Measurements from ENCODE around the gene CHST9. TPM values are rescaled to one million over a fixed set of nuclear protein-coding genes. Genes with fewer than 3 reads are reported as not detected.

CHST9 gene
- total and polyA plus RNA-seq, 7 experiments from 2014 or later, result not detected

- H3K4me3 Mint-ChIP-seq, result no peak overlapping the region
- Histone ChIP-seq H3K27ac (ENCODE audit: low read depth, low read length) (no peak overlapping the region), H3K36me3 (ENCODE audit: control insufficient read depth in 2 of 3, insufficient read depth in 3 of 3, low read length in 3 of 3) (no peaks in the 10 kb centered on the region), H3K4me3 (ENCODE audit: low read length) (no peak overlapping the region), H3K9me3 (ENCODE audit: control insufficient read depth in 2 of 3, low read length in 3 of 3) (no peaks in the 10 kb centered on the region), H3K27me3 (ENCODE audit: control insufficient read depth in 2 of 2, insufficient read depth in 2 of 2, low read length in 2 of 2) (no peaks in the 10 kb centered on the region), H3K4me1 (ENCODE audit: control insufficient read depth in 2 of 2, insufficient read depth in 2 of 2, low read length in 2 of 2) (no peaks in the 10 kb centered on the region)
- CTCF ChIA-PET, result no interaction called here
- H3K4me1 Mint-ChIP-seq, result no peaks in the 10 kb centered on the region
- DNase-seq, result no peak
- H3K27me3 Mint-ChIP-seq, result no peaks in the 10 kb centered on the region
- no peak overlapping the region for H3K27ac Mint-ChIP-seq
- ATAC-seq, result no peak
- intact Hi-C loops (cut with micrococcal nuclease), result no loop called here
- H3K36me3 Mint-ChIP-seq, result no peaks in the 10 kb centered on the region
- peaks cover 0 to 14% (median 2%) of the 10 kb centered on the region in 11 donors for H3K9me3 Mint-ChIP-seq
- POLR2A ChIA-PET, result no interaction called here
Measured at GRCh38 chr18:26993568-26993967, 191.5 kb downstream of the CHST9 start.

- Histone ChIP-seq H3K27me3 (ENCODE audit: control insufficient read depth in 2 of 2, insufficient read depth in 2 of 2, low read length in 2 of 2) (no peaks in the 10 kb centered on the region), H3K36me3 (ENCODE audit: control insufficient read depth in 2 of 3, insufficient read depth in 3 of 3, low read length in 3 of 3) (no peaks in the 10 kb centered on the region), H3K27ac (ENCODE audit: low read depth, low read length) (no peak overlapping the region), H3K4me1 (ENCODE audit: control insufficient read depth in 2 of 2, insufficient read depth in 2 of 2, low read length in 2 of 2) (no peaks in the 10 kb centered on the region), H3K4me3 (ENCODE audit: low read length) (no peak overlapping the region), H3K9me3 (ENCODE audit: control insufficient read depth in 2 of 3, low read length in 3 of 3) (no peaks in the 10 kb centered on the region)
- DNase-seq (no peak), ATAC-seq (no peak)
- H3K4me1 Mint-ChIP-seq, result no peaks in the 10 kb centered on the region
- ChIA-PET POLR2A (no interaction called here), CTCF (no interaction called here)
- H3K27me3 Mint-ChIP-seq, result no peaks in the 10 kb centered on the region
- intact Hi-C loops (cut with micrococcal nuclease), result no loop called here
- H3K27ac Mint-ChIP-seq, result no peak overlapping the region
- no peaks in the 10 kb centered on the region for H3K36me3 Mint-ChIP-seq
- H3K4me3 Mint-ChIP-seq, result no peak overlapping the region
- H3K9me3 Mint-ChIP-seq, result peaks cover 0 to 14% (median 2%) of the 10 kb centered on the region in 11 donors
Measured at GRCh38 chr18:26992926-26993325, 192.2 kb downstream of the CHST9 start.

GRCh38 chr18:26989842-26990241 lies 195.3 kb downstream of the CHST9 start:
- Histone ChIP-seq H3K4me1 (ENCODE audit: control insufficient read depth in 2 of 2, insufficient read depth in 2 of 2, low read length in 2 of 2) (no peaks in the 10 kb centered on the region), H3K9me3 (ENCODE audit: control insufficient read depth in 2 of 3, low read length in 3 of 3) (no peaks in the 10 kb centered on the region), H3K27me3 (ENCODE audit: control insufficient read depth in 2 of 2, insufficient read depth in 2 of 2, low read length in 2 of 2) (no peaks in the 10 kb centered on the region), H3K36me3 (ENCODE audit: control insufficient read depth in 2 of 3, insufficient read depth in 3 of 3, low read length in 3 of 3) (no peaks in the 10 kb centered on the region), H3K4me3 (ENCODE audit: low read length) (no peak overlapping the region), H3K27ac (ENCODE audit: low read depth, low read length) (no peak overlapping the region)
- H3K27me3 Mint-ChIP-seq, result no peaks in the 10 kb centered on the region
- ChIA-PET POLR2A (interaction anchor here (0.5 kb wide), 1 partner anchor 48 kb away, joined by 4 read pairs; no protein-coding TSS in a partner anchor), CTCF (no interaction called here)
- H3K4me1 Mint-ChIP-seq, result no peaks in the 10 kb centered on the region
- intact Hi-C loops (cut with micrococcal nuclease), result no loop called here
- peaks cover 0 to 19% (median 9%) of the 10 kb centered on the region in 11 donors for H3K9me3 Mint-ChIP-seq
- no peak for DNase-seq
- H3K27ac Mint-ChIP-seq, result no peak overlapping the region
- no peak for ATAC-seq
- no peaks in the 10 kb centered on the region for H3K36me3 Mint-ChIP-seq
- H3K4me3 Mint-ChIP-seq, result no peak overlapping the region

GRCh38 chr18:26981360-26982082 lies 203.6 kb downstream of the CHST9 start:
- Mint-ChIP-seq H3K27me3 (peaks cover 0 to 4% (median 0%) of the 10 kb centered on the region in 5 donors), H3K9me3 (peaks cover 0 to 15% (median 5%) of the 10 kb centered on the region in 11 donors), H3K4me1 (no peaks in the 10 kb centered on the region), H3K27ac (no peak overlapping the region), H3K36me3 (no peaks in the 10 kb centered on the region), H3K4me3 (no peak overlapping the region)
- ATAC-seq (no peak), DNase-seq (no peak)
- ChIA-PET CTCF (interaction anchor here (0.6 kb wide), 1 partner anchor 1483 kb away, joined by 4 read pairs; no protein-coding TSS in a partner anchor), POLR2A (no interaction called here)
- H3K27ac ChIP-seq (ENCODE audit: low read depth, low read length), result no peak overlapping the region
- H3K36me3 ChIP-seq (ENCODE audit: control insufficient read depth in 2 of 3, insufficient read depth in 3 of 3, low read length in 3 of 3), result no peaks in the 10 kb centered on the region
- H3K4me1 ChIP-seq (ENCODE audit: control insufficient read depth in 2 of 2, insufficient read depth in 2 of 2, low read length in 2 of 2), result no peaks in the 10 kb centered on the region
- H3K27me3 ChIP-seq (ENCODE audit: control insufficient read depth in 2 of 2, insufficient read depth in 2 of 2, low read length in 2 of 2), result no peaks in the 10 kb centered on the region
- H3K4me3 ChIP-seq (ENCODE audit: low read length), result no peak overlapping the region
- H3K9me3 ChIP-seq (ENCODE audit: control insufficient read depth in 2 of 3, low read length in 3 of 3), result no peaks in the 10 kb centered on the region
- intact Hi-C loops (cut with micrococcal nuclease), result no loop called here

GRCh38 chr18:26978812-26979341 lies 206.2 kb downstream of the CHST9 start:
- Mint-ChIP-seq H3K36me3 (no peaks in the 10 kb centered on the region), H3K27me3 (peaks cover 0 to 4% (median 0%) of the 10 kb centered on the region in 5 donors), H3K9me3 (peaks cover 0 to 11% (median 0%) of the 10 kb centered on the region in 11 donors), H3K27ac (no peak overlapping the region), H3K4me3 (no peak overlapping the region), H3K4me1 (no peaks in the 10 kb centered on the region)
- Histone ChIP-seq H3K9me3 (ENCODE audit: control insufficient read depth in 2 of 3, low read length in 3 of 3) (no peaks in the 10 kb centered on the region), H3K27me3 (ENCODE audit: control insufficient read depth in 2 of 2, insufficient read depth in 2 of 2, low read length in 2 of 2) (no peaks in the 10 kb centered on the region), H3K27ac (ENCODE audit: low read depth, low read length) (no peak overlapping the region), H3K36me3 (ENCODE audit: control insufficient read depth in 2 of 3, insufficient read depth in 3 of 3, low read length in 3 of 3) (no peaks in the 10 kb centered on the region), H3K4me1 (ENCODE audit: control insufficient read depth in 2 of 2, insufficient read depth in 2 of 2, low read length in 2 of 2) (no peaks in the 10 kb centered on the region), H3K4me3 (ENCODE audit: low read length) (no peak overlapping the region)
- no peak for ATAC-seq
- DNase-seq, result no peak
- ChIA-PET POLR2A (no interaction called here), CTCF (no interaction called here)
- intact Hi-C loops (cut with micrococcal nuclease), result no loop called here

- H3K9me3 ChIP-seq (ENCODE audit: control insufficient read depth in 2 of 3, low read length in 3 of 3), result no peaks in the 10 kb centered on the region
- no peaks in the 10 kb centered on the region for H3K4me1 Mint-ChIP-seq
- H3K9me3 Mint-ChIP-seq, result peaks cover 0 to 11% (median 0%) of the 10 kb centered on the region in 11 donors
- no peaks in the 10 kb centered on the region for H3K4me1 ChIP-seq (ENCODE audit: control insufficient read depth in 2 of 2, insufficient read depth in 2 of 2, low read length in 2 of 2)
- ChIA-PET CTCF (no interaction called here), POLR2A (no interaction called here)
- peaks cover 0 to 3% (median 0%) of the 10 kb centered on the region in 5 donors for H3K27me3 Mint-ChIP-seq
- no peak overlapping the region for H3K4me3 ChIP-seq (ENCODE audit: low read length)
- no peaks in the 10 kb centered on the region for H3K36me3 Mint-ChIP-seq
- H3K27ac ChIP-seq (ENCODE audit: low read depth, low read length), result no peak overlapping the region
- no peaks in the 10 kb centered on the region for H3K36me3 ChIP-seq (ENCODE audit: control insufficient read depth in 2 of 3, insufficient read depth in 3 of 3, low read length in 3 of 3)
- intact Hi-C loops (cut with micrococcal nuclease), result no loop called here
- no peak for DNase-seq
- no peak for ATAC-seq
- H3K27me3 ChIP-seq (ENCODE audit: control insufficient read depth in 2 of 2, insufficient read depth in 2 of 2, low read length in 2 of 2), result no peaks in the 10 kb centered on the region
- H3K27ac Mint-ChIP-seq, result no peak overlapping the region
- H3K4me3 Mint-ChIP-seq, result no peak overlapping the region
Measured at GRCh38 chr18:26977781-26978180, 207.3 kb downstream of the CHST9 start.

DNA sequence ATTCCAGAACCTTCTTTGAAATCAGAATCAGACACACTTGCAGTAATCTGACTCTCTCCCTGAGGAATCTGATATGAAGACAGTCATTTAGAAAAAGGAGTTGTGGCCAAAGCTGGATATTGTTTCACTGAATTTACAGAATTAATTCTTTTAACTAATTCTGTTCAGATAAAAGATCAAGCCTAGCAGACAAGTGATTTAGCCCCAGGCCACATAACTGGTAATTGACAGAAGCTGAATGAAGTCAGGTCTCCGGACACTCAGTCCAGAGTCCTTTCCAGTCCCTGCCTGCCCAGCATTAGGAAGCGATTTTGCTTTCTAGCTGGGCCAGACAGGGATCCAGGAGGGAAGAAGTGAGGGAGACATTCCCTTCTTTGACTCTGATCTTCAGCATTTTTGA lies 208.9 kb downstream of the CHST9 start:
- no peak overlapping the region for H3K27ac Mint-ChIP-seq
- H3K36me3 ChIP-seq (ENCODE audit: control insufficient read depth in 2 of 3, insufficient read depth in 3 of 3, low read length in 3 of 3), result no peaks in the 10 kb centered on the region
- H3K36me3 Mint-ChIP-seq, result no peaks in the 10 kb centered on the region
- H3K4me1 ChIP-seq (ENCODE audit: control insufficient read depth in 2 of 2, insufficient read depth in 2 of 2, low read length in 2 of 2), result no peaks in the 10 kb centered on the region
- intact Hi-C loops (cut with micrococcal nuclease), result no loop called here
- no peak overlapping the region for H3K4me3 ChIP-seq (ENCODE audit: low read length)
- DNase-seq (no peak), ATAC-seq (no peak)
- no peaks in the 10 kb centered on the region for H3K9me3 ChIP-seq (ENCODE audit: control insufficient read depth in 2 of 3, low read length in 3 of 3)
- POLR2A ChIA-PET, result no interaction called here
- H3K4me3 Mint-ChIP-seq, result no peak overlapping the region
- no peaks in the 10 kb centered on the region for H3K27me3 ChIP-seq (ENCODE audit: control insufficient read depth in 2 of 2, insufficient read depth in 2 of 2, low read length in 2 of 2)
- CTCF ChIA-PET, result no interaction called here
- H3K4me1 Mint-ChIP-seq, result no peaks in the 10 kb centered on the region
- no peak overlapping the region for H3K27ac ChIP-seq (ENCODE audit: low read depth, low read length)
- H3K27me3 Mint-ChIP-seq, result no peaks in the 10 kb centered on the region
- peaks cover 0 to 9% (median 1%) of the 10 kb centered on the region in 11 donors for H3K9me3 Mint-ChIP-seq

All from naive thymus-derived CD4-positive, alpha-beta T cell (primary cell).